H1 (cell line): Measurements from ENCODE around the gene ZFPL1. TPM values are rescaled to one million over a fixed set of nuclear protein-coding genes. Genes with fewer than 3 reads are reported as not detected.
A peak's percentile ranks its signal among the peaks of the same experiment; 100 is the strongest.

Experiments used
- CTCF ChIA-PET: fragments of 300-600 bp; sonication (Branson Sonifier 250); formaldehyde crosslinking; loops from one replicate; lab custom pipeline; 2021; ENCODE audit not compliant: partially characterized antibody; lab: Charles Lee
- POLR2A ChIA-PET: fragments of 300-600 bp; sonication (Branson Sonifier 250); formaldehyde crosslinking; loops from one replicate; lab custom pipeline; 2021; ENCODE audit warnings: inconsistent platforms; ENCODE audit not compliant: partially characterized antibody; lab: Charles Lee
- DNase-seq, 2 experiments: peaks; one replicate each; pipeline versions ENCODE4 v3.0.0 to v3.0.0-alpha.2; 2010 to 2022; ENCODE audit warnings: low spot score in 2 of 2, low read depth in 1 of 2, mixed read lengths in 1 of 2
- FAIRE-seq: peaks from 2 replicates; lab custom pipeline; 2011; peaks lifted over from hg19 to GRCh38; lab: Jason Lieb, UNC
- H2AFZ ChIP-seq: 2 replicates; pipeline ENCODE4 v1.8.1; 2012; ENCODE audit warnings: low read length, inconsistent platforms
- H2AK5ac ChIP-seq: 2 replicates; pipeline ENCODE4 v1.6.1; 2013; ENCODE audit warnings: low read depth, low read length
- H2BK120ac ChIP-seq: replicated peaks from 2 replicates; pipeline ENCODE3; 2013; ENCODE audit warnings: low read depth, low read length, inconsistent platforms
- H2BK12ac ChIP-seq: 2 replicates; pipeline ENCODE4 v1.6.1; 2013; ENCODE audit warnings: low read depth, low read length
- H2BK15ac ChIP-seq: 2 replicates; pipeline ENCODE4 v1.6.1; 2013; ENCODE audit warnings: low read length
- H2BK20ac ChIP-seq: 2 replicates; pipeline ENCODE4 v1.6.1; 2013; ENCODE audit warnings: low read length
- H2BK5ac ChIP-seq: 2 replicates; pipeline ENCODE4 v1.6.1; 2013; ENCODE audit warnings: low read depth, low read length
- H3K14ac ChIP-seq: 2 replicates; pipeline ENCODE4 v1.6.1; 2013; ENCODE audit warnings: inconsistent platforms; ENCODE audit not compliant: insufficient read length
- H3K18ac ChIP-seq: 2 replicates; pipeline ENCODE4 v1.6.1; 2013; ENCODE audit warnings: low read length; ENCODE audit errors: extremely low read depth
- H3K23ac ChIP-seq: 2 replicates; pipeline ENCODE4 v1.6.1; 2013; ENCODE audit warnings: inconsistent platforms; ENCODE audit not compliant: insufficient read length
- H3K23me2 ChIP-seq: 2 replicates; pipeline ENCODE4 v1.6.1; 2013; ENCODE audit warnings: low read depth, low read length
- H3K27ac ChIP-seq: 2 replicates; pipeline ENCODE4 v1.6.1; 2011; ENCODE audit warnings: low read depth, low read length, inconsistent platforms
- H3K27me3 ChIP-seq, 4 experiments: replicated peaks in 1 of 4; 1 replicate in 1 of 4; 2 replicates in 3 of 4; pipeline versions ENCODE4 v1.6.1 to v1.8.1; 2011 to 2013; ENCODE audit warnings: low read length in 3 of 4, mild to moderate bottlenecking in 3 of 4, inconsistent platforms in 2 of 4, mixed read lengths in 2 of 4, moderate library complexity in 1 of 4; ENCODE audit not compliant: control insufficient read depth in 3 of 4, insufficient read depth in 3 of 4; ENCODE audit errors: extremely low read depth in 1 of 4
- H3K36me3 ChIP-seq, 4 experiments: 2 replicates each; pipeline versions ENCODE4 v1.6.1 to v1.8.1; 2011 to 2013; ENCODE audit warnings: mild to moderate bottlenecking in 4 of 4, low read length in 3 of 4, moderate library complexity in 2 of 4, control low read depth in 1 of 4, inconsistent platforms in 1 of 4; ENCODE audit not compliant: insufficient read depth in 4 of 4, control insufficient read depth in 2 of 4
- H3K4ac ChIP-seq: replicated peaks from 2 replicates; pipeline ENCODE3; 2013; ENCODE audit warnings: low read length, low read depth, mixed read lengths, inconsistent platforms; ENCODE audit not compliant: insufficient read length
- H3K4me1 ChIP-seq, 4 experiments: replicated peaks in 1 of 4; 1 replicate in 1 of 4; 2 replicates in 3 of 4; pipeline versions ENCODE4 v1.6.1 to v1.8.1; 2011 to 2013; ENCODE audit warnings: low read length in 3 of 4, inconsistent platforms in 2 of 4, mixed read lengths in 1 of 4; ENCODE audit not compliant: insufficient read depth in 4 of 4, control insufficient read depth in 3 of 4
- H3K4me2 ChIP-seq, 2 experiments: 2 replicates each; pipeline versions ENCODE4 v1.6.1 to v1.8.1; 2011 to 2013; ENCODE audit warnings: low read depth in 2 of 2, low read length in 2 of 2, control low read depth in 1 of 2, inconsistent platforms in 1 of 2, mild to moderate bottlenecking in 1 of 2; ENCODE audit not compliant: insufficient read depth in 1 of 2
- H3K4me3 ChIP-seq, 4 experiments: fragments of 200-600, 300-600 bp in 1 of 4; sonication (generic), shearing (Covaris generic), sonication (Bioruptor Twin) in 1 of 4; 2 replicates each; pipeline versions ENCODE4 v1.5.1 to v1.8.1; 2011 to 2016; ENCODE audit warnings: low read length in 4 of 4, low read depth in 3 of 4, control low read depth in 2 of 4, inconsistent platforms in 2 of 4, mild to moderate bottlenecking in 2 of 4, mixed read lengths in 1 of 4, moderate library complexity in 1 of 4; ENCODE audit not compliant: insufficient read depth in 2 of 4; ENCODE audit errors: extremely low read depth in 1 of 4
- H3K56ac ChIP-seq: replicated peaks from 2 replicates; pipeline ENCODE3; 2013; ENCODE audit warnings: low read depth, mild to moderate bottlenecking, mixed read lengths, low read length, inconsistent platforms; ENCODE audit not compliant: insufficient read length
- H3K79me1 ChIP-seq: 2 replicates; pipeline ENCODE4 v1.6.1; 2013; ENCODE audit warnings: low read depth, low read length, control low read depth
- H3K79me2 ChIP-seq, 2 experiments: 2 replicates each; pipeline versions ENCODE4 v1.6.1 to v1.8.1; 2012 to 2013; ENCODE audit warnings: low read length in 2 of 2, mild to moderate bottlenecking in 2 of 2, inconsistent platforms in 1 of 2; ENCODE audit not compliant: insufficient read depth in 2 of 2, control insufficient read depth in 1 of 2
- H3K9ac ChIP-seq, 4 experiments: replicated peaks in 1 of 4; 1 replicate in 1 of 4; 2 replicates in 3 of 4; pipeline versions ENCODE4 v1.6.1 to v1.8.1; 2011 to 2013; ENCODE audit warnings: low read depth in 3 of 4, low read length in 3 of 4, control low read depth in 2 of 4, mild to moderate bottlenecking in 2 of 4, moderate library complexity in 2 of 4, inconsistent platforms in 1 of 4; ENCODE audit errors: extremely low read depth in 1 of 4
- H3K9me3 ChIP-seq, 2 experiments: 2 replicates each; pipeline versions ENCODE4 v1.6.1 to v1.8.1; 2012 to 2013; ENCODE audit warnings: mild to moderate bottlenecking in 2 of 2, moderate library complexity in 2 of 2, control low read depth in 1 of 2, inconsistent platforms in 1 of 2, low read depth in 1 of 2, low read length in 1 of 2, mixed read lengths in 1 of 2; ENCODE audit not compliant: insufficient read depth in 2 of 2
- H4K20me1 ChIP-seq, 2 experiments: replicated peaks in 1 of 2; 2 replicates each; pipeline versions ENCODE3 to v1.8.1; 2011 to 2013; ENCODE audit warnings: inconsistent platforms in 2 of 2, low read length in 2 of 2, mild to moderate bottlenecking in 1 of 2; ENCODE audit not compliant: insufficient read depth in 2 of 2, control insufficient read depth in 1 of 2
- H4K5ac ChIP-seq: 2 replicates; pipeline ENCODE4 v1.6.1; 2013; ENCODE audit warnings: low read length, low read depth, mixed read lengths, inconsistent platforms; ENCODE audit not compliant: insufficient read length
- H4K8ac ChIP-seq: 2 replicates; pipeline ENCODE4 v1.8.0; 2013; ENCODE audit warnings: mild to moderate bottlenecking, moderate library complexity, low read length, inconsistent platforms; ENCODE audit not compliant: insufficient read depth; ENCODE audit errors: extremely low read depth
- H4K91ac ChIP-seq: replicated peaks from 2 replicates; pipeline ENCODE3; 2013; ENCODE audit warnings: low read length, mixed read lengths, inconsistent platforms; ENCODE audit not compliant: insufficient read length
- EGR1 ChIP-seq: IDR thresholded peaks from 2 replicates; pipeline ENCODE4 v1.6.1; 2011; ENCODE audit warnings: low read depth, low read length, borderline replicate concordance
- RAD21 ChIP-seq, 2 experiments: IDR thresholded peaks in 1 of 2; conservative IDR thresholded peaks in 1 of 2; 2 replicates each; pipeline ENCODE4 v1.6.1; 2011; ENCODE audit warnings: low read depth in 2 of 2, low read length in 2 of 2, improper control_type of control experiment in 1 of 2, inconsistent platforms in 1 of 2, mild to moderate bottlenecking in 1 of 2, moderate library complexity in 1 of 2
- TBP ChIP-seq: IDR thresholded peaks from 2 replicates; pipeline ENCODE4 v1.6.1; 2011; ENCODE audit warnings: low read depth, low read length, improper control_type of control experiment
- WGBS, 2 experiments: shearing (Covaris generic) in 1 of 2; methylation state at CpG; one replicate each; pipeline versions ENCODE4 v1.1.6 to v1.1.7; 2013 to 2015; ENCODE audit warnings: low lambda C conversion rate in 2 of 2, mixed read lengths in 2 of 2, inconsistent platforms in 1 of 2, low coverage in 1 of 2, missing lambda C conversion rate in 1 of 2; ENCODE audit not compliant: insufficient replicate concordance in 2 of 2, insufficient coverage in 1 of 2, insufficient read length in 1 of 2; ENCODE audit errors: extremely low coverage in 1 of 2, missing lambda C conversion rate in 1 of 2; 5-methylcytosine and 5-hydroxymethylcytosine counted together
- polyA plus RNA-seq, 7 experiments: library from polyadenylated mRNA; depleted of rRNA in 3 of 7; stranded (reverse) in 5 of 7; unstranded in 2 of 7; fragments of >200 nt in 5 of 7; fragments of 200-250 nt in 2 of 7; gene quantifications; 1 replicate in 5 of 7; 2 replicates in 1 of 7; 4 replicates in 1 of 7; pipeline versions ENCODE4 v1.2.1 to v1.2.3, GENCODE V29; 2011 to 2013; ENCODE audit warnings: missing spikeins in 2 of 7, mixed read lengths in 2 of 7
- total RNA-seq: library from RNA; stranded (reverse); fragmentation: NEBNext Ultra II Directional; extraction: Animal tissue kit (Norgen Biotek cat#: 25700); gene quantifications from 2 replicates; pipeline ENCODE4 v1.2.1, GENCODE V29; 2021

Gene ZFPL1
- total and polyA plus RNA-seq, 2 of the 8 experiments (the other 6 are each of a cell fraction or from before 2014, with no cell fraction given) = 21.5 to 76.8 TPM

DNA sequence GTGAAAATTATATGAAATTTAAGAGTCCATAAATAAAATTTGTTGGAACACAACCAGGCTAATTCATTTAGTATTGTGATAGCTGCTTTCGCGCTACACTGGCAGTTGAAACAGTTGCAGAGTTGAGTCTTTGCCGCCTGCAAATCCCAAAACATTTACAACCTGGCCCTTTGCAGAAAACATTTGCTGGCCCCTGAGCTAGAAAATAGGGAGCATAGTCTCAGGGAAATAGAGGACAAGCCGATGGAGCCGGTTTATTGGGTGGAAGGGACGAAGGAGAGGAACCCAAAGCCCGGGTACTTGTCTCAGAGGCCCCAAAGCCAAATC, 43.5 kb upstream of the ZFPL1 start:
- DNase-seq (no peak), FAIRE-seq (no peak)
- WGBS, 2 experiments = 27% methylated on average over 7 of the region's 7 CpGs; no CpG with 5 or more reads in 1 of the 2 experiments
- Histone ChIP-seq H2BK12ac (no peak overlapping the region), H2AK5ac (no peak overlapping the region), H3K14ac (no peak overlapping the region), H3K4me1 (no peaks in the 10 kb centered on the region; a peak in 2 of 7 replicates), H3K36me3 (peaks cover under 1 to 12% (median 6%) of the 10 kb centered on the region in 4 experiments; a peak in 5 of 8 replicates), H3K4me3 (peak overlapping the region; percentile 48 to 93 (median 80)), H2BK5ac (no peak overlapping the region; the same call in 1 of the 2 replicates), H4K5ac (no peak overlapping the region), H3K23me2 (no peaks in the 10 kb centered on the region; the same call in 1 of the 2 replicates), H2BK120ac (no peak overlapping the region), H2AFZ (0 out of 2 replicates have a peak overlapping the region, but pooled peaks have one; percentile 71), H3K18ac (no peak overlapping the region), H3K9ac (peak overlapping the region in 2 of 4 experiments; percentile 40 to 49; a peak in 3 of 7 replicates), H3K79me2 (peaks cover 0 to 16% of the 10 kb centered on the region in 2 experiments; a peak in 2 of 4 replicates), H3K23ac (no peak overlapping the region), H3K9me3 (no peaks in the 10 kb centered on the region), H4K8ac (no peak overlapping the region), H2BK15ac (no peak overlapping the region), H2BK20ac (no peak overlapping the region), H3K27me3 (no peaks in the 10 kb centered on the region), H4K20me1 (peaks cover 6 to 13% of the 10 kb centered on the region in 2 experiments), H3K4me2 (peak overlapping the region; percentile 63 to 90), H3K4ac (no peak overlapping the region), H4K91ac (no peak overlapping the region), H3K56ac (no peak overlapping the region), H3K79me1 (peaks cover 2% of the 10 kb centered on the region), H3K27ac (peak overlapping the region; percentile 85; the same call in 1 of the 2 replicates)
- TF ChIP-seq RAD21 (IDR thresholded peaks at IDR 0.05 in 1 of 2, conservative IDR thresholded peaks at IDR 0.05 in 1 of 2; ENCODE audit: low read depth in 2 of 2, low read length in 2 of 2) (no peak), EGR1 (no peak), TBP (no peak)
- ChIA-PET POLR2A (interaction anchor here (1.0 to 3.5 kb wide), 18 partner anchors 8 to 230 kb away, joined by 3 to 10 read pairs (median 4); partner anchors contain the start of genes ARL2, CDCA5, MEN1 and SNX15), CTCF (interaction anchor here (1.0 to 4.2 kb wide), 7 partner anchors 9 to 44 kb away, joined by 3 to 12 read pairs (median 3); partner anchors contain the start of genes ARL2 and CDCA5)
